AG20443 (cell line): ENCODE data around the gene ZDHHC11B.
"Not testable (repeated sequence)": the region's sequence is repeated elsewhere in the genome, so short reads cannot be mapped to it uniquely, and the experiment has no call there.

Source experiments
- DNase-seq: peaks from one replicate; pipeline ENCODE4 v3.0.0; 2012; ENCODE audit warnings: low spot score, mixed read lengths

Gene ZDHHC11B

GRCh38 chr5:753567-754142 is 30.9 kb downstream of the ZDHHC11B start:
- DNase-seq = not testable (repeated sequence)

- DNase-seq = not testable (repeated sequence)
Observed at GRCh38 chr5:752532-753115, 31.9 kb downstream of the ZDHHC11B start.

- DNase-seq = not testable (repeated sequence)
Observed at GRCh38 chr5:751992-752391, 32.5 kb downstream of the ZDHHC11B start.

- no peak for DNase-seq
Observed at GRCh38 chr5:751496-751895, 33.0 kb downstream of the ZDHHC11B start.

GRCh38 chr5:750226-750625 is 34.3 kb downstream of the ZDHHC11B start:
- not testable (repeated sequence) for DNase-seq

- DNase-seq = no peak
Observed at GRCh38 chr5:749101-749670, 35.3 kb downstream of the ZDHHC11B start.

- not testable (repeated sequence) for DNase-seq
Observed at GRCh38 chr5:748011-748980, 36.2 kb downstream of the ZDHHC11B start.

- DNase-seq = not testable (repeated sequence)
Observed at GRCh38 chr5:747303-747844, 37.2 kb downstream of the ZDHHC11B start.

- no peak for DNase-seq
Observed at GRCh38 chr5:746258-746761, 38.2 kb downstream of the ZDHHC11B start.

- not testable (repeated sequence) for DNase-seq
Observed at GRCh38 chr5:745272-746142, 39.0 kb downstream of the ZDHHC11B start.

- not testable (repeated sequence) for DNase-seq
Observed at GRCh38 chr5:743696-744404, 40.7 kb downstream of the ZDHHC11B start.

- DNase-seq = not testable (repeated sequence)
Observed at GRCh38 chr5:742276-742675, 42.3 kb downstream of the ZDHHC11B start.

GRCh38 chr5:734145-734544 is 50.4 kb downstream of the ZDHHC11B start:
- not testable (repeated sequence) for DNase-seq

GRCh38 chr5:732754-733454 is 51.6 kb downstream of the ZDHHC11B start:
- not testable (repeated sequence) for DNase-seq

GRCh38 chr5:729225-729624 is 55.3 kb downstream of the ZDHHC11B start:
- not testable (repeated sequence) for DNase-seq

GRCh38 chr5:727087-727486 is 57.4 kb downstream of the ZDHHC11B start:
- DNase-seq = not testable (repeated sequence)

- DNase-seq = not testable (repeated sequence)
Observed at GRCh38 chr5:723865-724264, 60.7 kb downstream of the ZDHHC11B start.

- DNase-seq = not testable (repeated sequence)
Observed at GRCh38 chr5:723309-723708, 61.2 kb downstream of the ZDHHC11B start.

- not testable (repeated sequence) for DNase-seq
Observed at GRCh38 chr5:719379-719778, 65.2 kb downstream of the ZDHHC11B start.

- no peak for DNase-seq
Observed at GRCh38 chr5:717143-717542, 67.4 kb downstream of the ZDHHC11B start.
